ENCODE data around the gene MATN1.

MATN1 gene

GRCh38 chr1:30719406-30720270 lies 3.7 kb downstream of the MATN1 start:
- in situ Hi-C loops (cut with HindIII; ENCODE audit: low sequenced_read_pairs) = no loop called here

GRCh38 chr1:30718636-30719405 lies 4.6 kb downstream of the MATN1 start:
- in situ Hi-C loops (cut with HindIII; ENCODE audit: low sequenced_read_pairs) = no loop called here

GRCh38 chr1:30718091-30718635 lies 5.2 kb downstream of the MATN1 start:
- in situ Hi-C loops (cut with HindIII; ENCODE audit: low sequenced_read_pairs) = no loop called here

GRCh38 chr1:30716646-30717045 lies 6.7 kb downstream of the MATN1 start:
- in situ Hi-C loops (cut with HindIII; ENCODE audit: low sequenced_read_pairs) = no loop called here

GRCh38 chr1:30715886-30716285 lies 7.5 kb downstream of the MATN1 start:
- in situ Hi-C loops (cut with HindIII; ENCODE audit: low sequenced_read_pairs) = no loop called here

GRCh38 chr1:30715216-30715615 lies 8.2 kb downstream of the MATN1 start:
- in situ Hi-C loops (cut with HindIII; ENCODE audit: low sequenced_read_pairs) = no loop called here

- in situ Hi-C loops (cut with HindIII; ENCODE audit: low sequenced_read_pairs) = no loop called here
Observed at GRCh38 chr1:30714536-30715090, 8.8 kb downstream of the MATN1 start.

GRCh38 chr1:30714025-30714424 lies 9.4 kb downstream of the MATN1 start:
- in situ Hi-C loops (cut with HindIII; ENCODE audit: low sequenced_read_pairs) = no loop called here

GRCh38 chr1:30713311-30713710 lies 10.1 kb downstream of the MATN1 start:
- in situ Hi-C loops (cut with HindIII; ENCODE audit: low sequenced_read_pairs) = no loop called here

GRCh38 chr1:30712583-30712982 lies 10.8 kb downstream of the MATN1 start:
- in situ Hi-C loops (cut with HindIII; ENCODE audit: low sequenced_read_pairs) = no loop called here

GRCh38 chr1:30710407-30710806 lies 13.0 kb downstream of the MATN1 start:
- in situ Hi-C loops (cut with HindIII; ENCODE audit: low sequenced_read_pairs) = no loop called here

GRCh38 chr1:30708361-30708728 lies 15.0 kb downstream of the MATN1 start:
- in situ Hi-C loops (cut with HindIII; ENCODE audit: low sequenced_read_pairs) = no loop called here

GRCh38 chr1:30707412-30708360 lies 15.7 kb downstream of the MATN1 start:
- in situ Hi-C loops (cut with HindIII; ENCODE audit: low sequenced_read_pairs) = no loop called here

- in situ Hi-C loops (cut with HindIII; ENCODE audit: low sequenced_read_pairs) = no loop called here
Observed at GRCh38 chr1:30706528-30706927, 16.9 kb downstream of the MATN1 start.

- in situ Hi-C loops (cut with HindIII; ENCODE audit: low sequenced_read_pairs) = no loop called here
Observed at GRCh38 chr1:30705698-30706097, 17.7 kb downstream of the MATN1 start.

GRCh38 chr1:30704765-30705509 lies 18.4 kb downstream of the MATN1 start:
- in situ Hi-C loops (cut with HindIII; ENCODE audit: low sequenced_read_pairs) = no loop called here

GRCh38 chr1:30704271-30704670 lies 19.1 kb downstream of the MATN1 start:
- in situ Hi-C loops (cut with HindIII; ENCODE audit: low sequenced_read_pairs) = no loop called here

- in situ Hi-C loops (cut with HindIII; ENCODE audit: low sequenced_read_pairs) = no loop called here
Observed at GRCh38 chr1:30702823-30703222, 20.6 kb downstream of the MATN1 start.

GRCh38 chr1:30701258-30701633 lies 22.1 kb downstream of the MATN1 start:
- in situ Hi-C loops (cut with HindIII; ENCODE audit: low sequenced_read_pairs) = no loop called here

Measured in DLD1 (cell line).